ENCODE data around the gene CAMK2D.

The CAMK2D gene

DNA sequence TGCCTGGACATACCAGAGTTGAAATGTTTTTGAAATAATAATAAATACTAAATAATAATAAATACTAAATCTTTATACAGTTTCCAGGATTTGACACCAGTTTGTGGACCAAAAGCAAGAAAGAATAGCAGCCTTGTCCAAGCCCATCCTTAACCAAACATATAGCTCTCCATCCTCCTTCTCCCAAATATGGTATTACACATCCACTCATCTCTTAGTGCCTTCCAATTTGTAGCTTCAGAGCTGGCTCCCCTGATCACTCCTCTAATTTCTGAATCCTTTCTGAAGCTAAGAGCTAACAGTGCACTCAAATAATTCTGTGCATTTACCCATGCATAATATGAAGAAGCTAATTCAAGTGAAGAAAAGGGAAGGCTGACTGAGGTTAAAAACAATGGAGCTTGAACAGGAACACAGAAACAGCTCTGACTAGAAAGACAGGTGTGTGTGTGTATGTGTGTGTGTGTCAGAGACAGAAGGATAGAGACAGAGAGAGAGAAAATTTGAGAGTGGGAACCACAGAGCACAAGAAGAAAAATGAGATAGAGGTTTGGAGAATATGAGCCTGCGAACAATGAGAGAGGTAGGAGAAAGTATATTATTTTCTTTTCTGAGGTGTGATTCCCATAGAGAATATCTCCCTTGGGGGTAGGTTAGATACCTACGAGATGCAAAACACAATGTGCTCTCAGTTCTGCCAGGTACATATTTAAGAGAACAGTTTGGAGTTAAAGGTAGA is 123.5 kb downstream of the CAMK2D start:
- no peak for DNase-seq

GRCh38 chr4:113637363-113637762 is 124.2 kb downstream of the CAMK2D start:
- DNase-seq = no peak

- DNase-seq = no peak
These were observed 124.7 kb downstream of the CAMK2D start for GRCh38 chr4:113636877-113637276.

GRCh38 chr4:113636438-113636818 is 125.1 kb downstream of the CAMK2D start:
- peak; percentile 7 for DNase-seq

DNA sequence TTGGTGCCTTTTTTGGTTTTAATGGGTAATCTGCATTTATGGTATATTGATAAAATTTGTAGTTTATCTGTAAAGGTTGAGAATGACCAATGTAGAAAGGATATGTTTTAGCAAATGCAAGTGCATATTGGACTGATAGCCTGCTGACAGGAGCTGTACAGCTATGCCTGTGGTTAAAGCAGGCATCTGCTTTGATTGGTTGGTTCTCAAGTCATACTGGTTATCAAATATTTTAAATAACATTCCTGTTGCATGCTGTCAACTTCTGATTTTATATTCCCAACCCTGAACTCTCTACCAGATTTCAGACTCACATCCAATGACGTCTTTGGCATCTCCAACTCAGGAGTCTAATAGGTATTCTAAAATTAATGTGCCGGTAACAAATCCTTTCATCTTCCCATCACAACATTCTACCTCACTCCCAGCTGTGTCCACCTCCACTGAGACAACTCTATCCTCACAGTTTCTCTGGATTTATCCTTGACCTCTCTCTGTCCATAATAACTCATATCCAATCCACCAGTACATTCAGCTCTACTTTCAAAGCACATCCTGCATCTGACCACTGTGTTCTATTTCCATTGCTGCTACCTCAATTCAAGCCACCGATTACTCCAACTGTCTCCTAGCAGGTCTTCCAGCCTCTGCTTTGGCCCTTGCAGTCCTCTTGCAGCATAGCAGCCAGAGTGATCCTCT is 125.7 kb downstream of the CAMK2D start:
- DNase-seq = no peak

DNA sequence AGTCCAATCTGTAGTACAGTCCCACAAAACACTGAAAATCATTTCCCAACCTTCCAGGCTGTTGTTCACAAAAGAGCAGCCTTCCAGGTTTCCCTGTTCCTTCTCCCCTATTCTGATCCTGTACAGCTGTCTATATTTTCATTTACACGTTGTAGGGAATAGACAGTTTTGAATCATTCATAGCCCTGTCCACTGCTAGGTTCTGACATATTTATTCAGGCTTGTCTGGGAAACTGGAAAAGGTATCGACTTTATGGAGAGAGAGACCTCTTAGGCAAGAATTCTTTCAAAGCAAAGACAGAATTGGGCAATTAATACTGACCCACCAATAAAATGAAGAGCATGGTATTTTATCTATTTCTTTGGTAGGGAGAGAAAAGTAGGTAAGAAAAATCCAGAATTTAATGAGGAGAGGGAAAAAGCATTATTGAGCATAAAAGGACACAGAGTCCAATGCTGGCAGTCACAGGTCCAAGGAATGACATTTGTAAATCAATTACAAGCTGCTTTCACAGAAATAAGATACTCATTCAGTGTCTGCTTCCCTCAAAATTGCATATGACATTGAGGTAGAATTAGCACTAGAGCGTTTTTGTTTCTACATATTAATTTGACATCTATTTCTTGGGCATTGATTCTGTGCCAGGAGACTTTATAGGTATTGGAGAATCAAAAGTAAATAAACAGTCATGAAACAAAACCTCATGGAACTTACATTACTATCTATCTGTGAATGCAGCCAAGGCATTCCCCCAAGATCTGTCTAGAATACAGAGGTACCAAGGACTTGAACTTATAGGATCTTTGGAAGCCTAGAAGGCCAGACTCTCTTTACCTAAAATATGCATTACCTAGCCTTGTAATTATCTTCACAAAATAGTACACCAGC is 127.2 kb downstream of the CAMK2D start:
- no peak for DNase-seq

GRCh38 chr4:113633467-113633866 is 128.1 kb downstream of the CAMK2D start:
- DNase-seq = no peak

- no peak for DNase-seq
These were observed 132.8 kb downstream of the CAMK2D start for GRCh38 chr4:113628711-113629110.

GRCh38 chr4:113627321-113627720 is 134.2 kb downstream of the CAMK2D start:
- no peak for DNase-seq

GRCh38 chr4:113625902-113626301 is 135.6 kb downstream of the CAMK2D start:
- no peak for DNase-seq

GRCh38 chr4:113623274-113623894 is 138.2 kb downstream of the CAMK2D start:
- DNase-seq = no peak

DNA sequence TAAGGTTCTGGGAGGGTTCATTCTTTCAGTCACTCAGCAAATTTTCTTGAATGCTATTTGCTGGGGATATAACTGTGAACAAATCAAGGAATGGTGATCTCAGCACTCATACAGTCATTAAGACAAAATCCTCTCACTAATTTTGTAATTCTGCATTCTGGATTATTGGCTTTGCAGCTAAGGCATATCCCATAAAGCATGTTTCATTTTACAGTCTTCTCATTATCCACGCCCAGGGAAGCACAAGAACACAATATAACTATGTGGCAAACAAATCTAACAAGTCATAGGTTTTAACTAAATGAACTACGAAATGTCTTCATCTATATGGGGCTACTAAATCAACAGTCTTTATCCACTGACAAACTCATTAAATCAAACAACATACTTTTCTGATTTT is 139.9 kb downstream of the CAMK2D start:
- DNase-seq = no peak

DNA sequence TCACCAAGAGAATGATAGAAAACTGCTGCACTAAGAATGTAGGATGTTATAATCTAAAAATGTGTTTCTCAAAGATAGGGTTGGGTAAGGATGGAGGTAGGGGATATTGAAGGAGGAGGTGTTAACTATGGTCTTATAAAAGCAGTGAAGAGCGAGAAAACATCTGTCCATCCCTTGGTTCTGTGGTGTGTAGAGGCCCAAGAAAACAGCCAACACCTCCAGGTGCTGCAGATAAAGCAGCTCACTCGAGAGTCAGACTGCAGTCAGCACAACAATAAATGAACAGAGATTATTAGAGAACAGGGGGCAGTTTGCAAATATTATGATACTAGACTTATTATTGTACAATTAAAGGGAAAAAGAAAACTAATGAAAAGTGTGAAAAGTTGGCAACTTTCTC is 141.5 kb downstream of the CAMK2D start:
- DNase-seq = no peak

- DNase-seq = no peak
These were observed 142.0 kb downstream of the CAMK2D start for GRCh38 chr4:113619526-113619925.

DNA sequence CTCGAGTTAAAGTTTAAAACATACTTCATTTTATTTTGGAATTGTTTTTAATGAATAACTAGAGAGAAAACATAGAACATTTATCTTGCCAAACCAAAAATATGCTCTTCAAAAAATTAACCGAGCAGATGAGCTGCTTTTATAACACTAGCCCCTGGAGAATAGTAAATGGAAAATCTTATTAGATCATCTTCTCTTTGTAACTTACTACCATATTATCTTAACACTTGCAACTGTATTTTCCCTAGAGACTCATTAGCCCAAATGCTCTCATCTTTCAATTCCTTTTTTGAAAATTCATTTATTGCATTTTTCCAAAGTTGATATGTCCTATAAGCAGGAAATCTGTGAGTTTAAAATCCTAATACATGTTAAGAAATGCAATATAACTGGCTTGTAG is 143.3 kb downstream of the CAMK2D start:
- DNase-seq = no peak

DNA sequence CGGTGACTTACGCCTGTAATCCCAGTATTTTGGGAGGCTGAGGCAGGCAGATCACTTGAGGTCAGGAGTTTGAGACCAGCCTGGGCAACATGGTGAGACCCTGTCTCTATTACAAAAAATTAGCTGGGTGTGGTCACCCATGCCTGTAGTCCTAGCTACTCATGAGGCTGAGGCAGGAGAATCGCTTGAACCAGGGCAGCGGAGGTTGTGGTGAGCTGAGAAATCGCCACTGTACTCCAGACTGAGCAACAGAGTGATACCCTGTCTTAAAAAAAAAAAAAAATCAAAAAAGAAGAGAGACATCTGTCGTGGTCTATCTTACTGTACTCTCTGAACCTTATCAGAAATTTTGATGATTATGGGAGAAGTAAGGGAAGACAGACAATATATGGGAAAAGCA is 144.3 kb downstream of the CAMK2D start:
- DNase-seq = no peak

DNA sequence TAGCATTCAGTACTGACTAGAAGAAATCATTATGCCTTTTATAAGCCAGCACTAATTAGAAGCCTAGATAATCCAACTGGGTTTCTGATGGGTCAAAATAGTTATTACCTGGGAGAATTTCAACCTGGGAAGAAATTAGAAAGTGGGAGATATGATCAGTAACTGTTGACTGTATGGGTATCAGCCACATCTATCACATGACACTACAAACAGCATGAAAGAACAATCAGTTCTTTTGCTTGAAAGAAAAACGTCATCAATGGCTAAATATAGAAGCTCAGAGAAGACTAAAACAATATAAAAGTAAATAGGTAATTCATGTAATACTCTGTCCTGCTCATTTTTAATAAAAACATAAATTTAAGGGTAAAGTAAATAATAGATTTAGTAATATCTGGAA is 145.1 kb downstream of the CAMK2D start:
- DNase-seq = no peak

DNA sequence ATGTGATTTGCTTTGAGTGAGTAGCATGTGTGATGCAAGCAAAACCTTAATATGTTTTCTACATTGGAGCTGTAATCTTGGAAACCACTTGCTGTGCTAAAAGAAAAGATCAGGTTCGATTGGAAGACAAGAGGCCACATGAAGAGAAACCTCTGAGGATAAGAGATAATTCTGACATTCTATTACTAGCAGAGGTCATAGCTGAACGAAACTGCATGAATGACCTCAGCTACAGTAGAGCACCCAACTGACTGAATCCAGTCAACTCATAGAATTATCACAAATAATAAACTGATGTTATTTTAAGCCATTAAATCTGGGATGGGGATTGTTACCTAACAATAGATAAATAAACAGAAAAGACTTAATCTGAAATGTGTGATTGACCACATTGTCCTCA is 147.1 kb downstream of the CAMK2D start:
- no peak for DNase-seq

DNA sequence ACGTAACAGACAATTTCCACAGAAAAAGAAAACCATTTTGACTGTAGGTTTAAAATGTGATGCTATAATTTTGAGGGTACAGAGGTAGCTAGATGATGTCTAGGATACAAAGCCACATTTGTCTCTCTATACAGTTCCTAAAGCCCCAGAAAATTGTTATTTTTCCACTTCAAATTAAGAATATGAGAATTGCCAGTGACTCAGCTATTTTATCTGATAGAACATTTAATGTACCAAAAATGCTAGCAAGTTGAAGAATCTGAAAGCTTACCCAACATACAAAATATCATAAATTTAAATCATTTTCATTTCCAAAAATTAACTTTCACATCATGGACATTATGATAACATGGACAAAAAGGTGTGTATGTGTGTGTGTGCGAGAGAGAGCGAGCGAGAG is 148.0 kb downstream of the CAMK2D start:
- DNase-seq = no peak

GRCh38 chr4:113610537-113610936 is 151.0 kb downstream of the CAMK2D start:
- no peak for DNase-seq

DNA sequence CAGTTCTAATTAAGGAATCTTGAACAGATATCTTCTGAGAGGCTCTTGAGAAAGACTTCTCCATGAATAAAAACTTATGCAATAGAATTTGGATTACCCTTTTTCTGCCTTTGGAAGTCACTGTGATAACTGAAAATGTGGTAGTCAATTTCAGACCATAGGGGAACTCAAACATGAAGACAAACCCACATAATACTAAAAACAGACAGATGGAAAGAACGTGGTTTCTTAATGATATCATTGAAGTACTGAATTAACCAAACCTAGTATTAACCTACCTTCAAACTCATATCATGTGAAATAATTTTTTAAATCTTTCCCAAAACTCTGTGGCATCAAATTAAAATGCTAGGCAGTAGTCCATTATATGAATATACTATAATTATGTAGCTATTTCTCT is 153.5 kb downstream of the CAMK2D start:
- DNase-seq = no peak

DNA sequence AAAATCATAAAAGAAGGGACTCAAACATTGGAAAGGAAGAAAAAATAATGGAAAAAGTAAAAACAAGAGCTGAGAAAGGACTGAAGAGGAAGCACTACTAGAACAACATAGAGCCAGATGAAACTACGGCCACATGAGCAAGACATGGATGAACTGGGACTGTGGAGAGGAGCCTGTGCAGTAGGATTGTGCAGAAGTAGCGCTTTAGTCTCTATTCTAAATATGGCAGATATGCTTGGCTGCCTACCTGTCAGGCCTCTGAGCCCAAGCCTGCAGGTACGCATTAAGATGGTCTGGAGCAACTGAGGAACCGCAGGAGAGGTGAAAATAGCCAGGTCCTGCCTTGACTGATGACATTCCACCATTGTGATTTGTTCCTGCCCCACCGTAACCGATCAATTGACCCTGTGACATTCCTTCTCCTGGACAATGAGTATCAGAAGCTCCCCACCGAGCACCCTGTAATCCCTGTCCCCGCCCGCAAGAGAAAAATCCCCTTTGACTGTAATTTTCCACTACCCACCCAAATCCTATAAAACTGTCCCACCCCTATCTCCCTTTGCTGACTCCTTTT is 154.3 kb downstream of the CAMK2D start:
- no peak for DNase-seq

DNA sequence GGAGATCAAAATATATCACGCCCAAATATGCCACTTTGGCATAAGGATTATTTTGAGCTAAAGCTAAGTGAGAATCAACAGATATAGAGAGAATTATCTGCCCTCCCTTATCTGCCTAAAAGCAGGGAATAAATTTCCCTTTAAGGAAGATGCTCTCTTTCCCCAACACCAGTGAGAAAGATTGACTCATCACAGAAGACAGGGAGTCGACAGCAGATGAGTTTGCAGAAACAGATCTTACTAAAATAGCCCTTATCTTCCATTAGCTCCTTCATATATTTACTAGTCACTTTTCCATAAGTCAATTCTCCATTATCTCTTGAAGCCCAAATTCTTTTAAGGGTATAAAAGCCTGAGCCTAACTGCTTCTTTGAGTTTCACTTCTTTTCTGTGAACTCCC is 156.6 kb downstream of the CAMK2D start:
- DNase-seq = no peak

Data from inflammatory macrophage (primary cell).